Measurements from ENCODE around the gene PLCB1. TPM values are rescaled to one million over a fixed set of nuclear protein-coding genes. Genes with fewer than 3 reads are reported as not detected.
A peak's percentile ranks its signal among the peaks of the same experiment; 100 is the strongest.

The PLCB1 gene
- polyA plus RNA-seq, 4 donors, result 1.8 to 5.4 (median 2.0) TPM

GRCh38 chr20:8260837-8261251 lies 128.8 kb downstream of the PLCB1 start:
- Histone ChIP-seq H3K27ac (ENCODE audit: low read depth in 1 of 3, low read length in 2 of 3) (no peak overlapping the region), H3K27me3 (ENCODE audit: control insufficient read depth in 3 of 3, insufficient read depth in 3 of 3, low read length in 3 of 3) (no peaks in the 10 kb centered on the region), H3K36me3 (ENCODE audit: control insufficient read depth in 3 of 3, insufficient read depth in 2 of 3, low read depth in 1 of 3, low read length in 3 of 3) (no peaks in the 10 kb centered on the region), H3K9me3 (ENCODE audit: control insufficient read depth in 2 of 2, insufficient read depth in 1 of 2, low read depth in 1 of 2, low read length in 1 of 2) (no peaks in the 10 kb centered on the region), H3K4me3 (ENCODE audit: low read depth in 1 of 3, low read length in 3 of 3) (no peak overlapping the region), H3K4me1 (ENCODE audit: control insufficient read depth in 3 of 3, insufficient read depth in 2 of 3, low read depth in 1 of 3, low read length in 2 of 3) (no peaks in the 10 kb centered on the region)
- DNase-seq (no peak), FAIRE-seq (no peak)
- 82 to 88% (median 88%) methylated on average over 5 of the region's 5 CpGs for WGBS, 3 donors

- Histone ChIP-seq H3K27ac (ENCODE audit: low read depth in 1 of 3, low read length in 2 of 3) (no peak overlapping the region), H3K27me3 (ENCODE audit: control insufficient read depth in 3 of 3, insufficient read depth in 3 of 3, low read length in 3 of 3) (no peaks in the 10 kb centered on the region), H3K4me3 (ENCODE audit: low read depth in 1 of 3, low read length in 3 of 3) (no peak overlapping the region), H3K9me3 (ENCODE audit: control insufficient read depth in 2 of 2, insufficient read depth in 1 of 2, low read depth in 1 of 2, low read length in 1 of 2) (no peaks in the 10 kb centered on the region), H3K4me1 (ENCODE audit: control insufficient read depth in 3 of 3, insufficient read depth in 2 of 3, low read depth in 1 of 3, low read length in 2 of 3) (no peaks in the 10 kb centered on the region), H3K36me3 (ENCODE audit: control insufficient read depth in 3 of 3, insufficient read depth in 2 of 3, low read depth in 1 of 3, low read length in 3 of 3) (no peaks in the 10 kb centered on the region)
- DNase-seq (no peak), FAIRE-seq (no peak)
- 76 to 79% (median 76%) methylated on average over 1 of the region's 1 CpG for WGBS, 3 donors
These were observed 130.7 kb downstream of the PLCB1 start for GRCh38 chr20:8262721-8263120.

GRCh38 chr20:8265588-8265987 lies 133.5 kb downstream of the PLCB1 start:
- no peaks in the 10 kb centered on the region for H3K4me1 ChIP-seq (ENCODE audit: control insufficient read depth in 3 of 3, insufficient read depth in 2 of 3, low read depth in 1 of 3, low read length in 2 of 3)
- FAIRE-seq, result no peak

GRCh38 chr20:8267009-8267408 lies 134.9 kb downstream of the PLCB1 start:
- no peaks in the 10 kb centered on the region for H3K9me3 ChIP-seq (ENCODE audit: control insufficient read depth in 2 of 2, insufficient read depth in 1 of 2, low read depth in 1 of 2, low read length in 1 of 2)
- H3K27ac ChIP-seq (ENCODE audit: low read depth in 1 of 3, low read length in 2 of 3), result no peak overlapping the region
- no peak for DNase-seq
- H3K27me3 ChIP-seq (ENCODE audit: control insufficient read depth in 3 of 3, insufficient read depth in 3 of 3, low read length in 3 of 3), result no peaks in the 10 kb centered on the region
- H3K4me3 ChIP-seq (ENCODE audit: low read depth in 1 of 3, low read length in 3 of 3), result no peak overlapping the region
- no peak for FAIRE-seq
- H3K36me3 ChIP-seq (ENCODE audit: control insufficient read depth in 3 of 3, insufficient read depth in 2 of 3, low read depth in 1 of 3, low read length in 3 of 3), result no peaks in the 10 kb centered on the region
- 87 to 96% (median 96%) methylated on average over 6 of the region's 6 CpGs for WGBS, 3 donors
- H3K4me1 ChIP-seq (ENCODE audit: control insufficient read depth in 3 of 3, insufficient read depth in 2 of 3, low read depth in 1 of 3, low read length in 2 of 3), result no peaks in the 10 kb centered on the region

More at GRCh38 chr20:8265588-8265987, 133.5 kb downstream of the PLCB1 start:
- no peak overlapping the region for H3K27ac ChIP-seq (ENCODE audit: low read depth in 1 of 3, low read length in 2 of 3)
- DNase-seq, result no peak
- H3K27me3 ChIP-seq (ENCODE audit: control insufficient read depth in 3 of 3, insufficient read depth in 3 of 3, low read length in 3 of 3), result no peaks in the 10 kb centered on the region
- H3K36me3 ChIP-seq (ENCODE audit: control insufficient read depth in 3 of 3, insufficient read depth in 2 of 3, low read depth in 1 of 3, low read length in 3 of 3), result no peaks in the 10 kb centered on the region
- no peak overlapping the region for H3K4me3 ChIP-seq (ENCODE audit: low read depth in 1 of 3, low read length in 3 of 3)
- H3K9me3 ChIP-seq (ENCODE audit: control insufficient read depth in 2 of 2, insufficient read depth in 1 of 2, low read depth in 1 of 2, low read length in 1 of 2), result no peaks in the 10 kb centered on the region

GRCh38 chr20:8271727-8272126 lies 139.7 kb downstream of the PLCB1 start:
- FAIRE-seq, result no peak

GRCh38 chr20:8272766-8273165 lies 140.7 kb downstream of the PLCB1 start:
- Histone ChIP-seq H3K4me3 (ENCODE audit: low read depth in 1 of 3, low read length in 3 of 3) (no peak overlapping the region), H3K27me3 (ENCODE audit: control insufficient read depth in 3 of 3, insufficient read depth in 3 of 3, low read length in 3 of 3) (no peaks in the 10 kb centered on the region), H3K4me1 (ENCODE audit: control insufficient read depth in 3 of 3, insufficient read depth in 2 of 3, low read depth in 1 of 3, low read length in 2 of 3) (peaks cover 0 to 3% (median 0%) of the 10 kb centered on the region in 3 donors), H3K36me3 (ENCODE audit: control insufficient read depth in 3 of 3, insufficient read depth in 2 of 3, low read depth in 1 of 3, low read length in 3 of 3) (no peaks in the 10 kb centered on the region), H3K27ac (ENCODE audit: low read depth in 1 of 3, low read length in 2 of 3) (peak overlapping the region in 1 of 3 donors; percentile 37), H3K9me3 (ENCODE audit: control insufficient read depth in 2 of 2, insufficient read depth in 1 of 2, low read depth in 1 of 2, low read length in 1 of 2) (no peaks in the 10 kb centered on the region)
- 11 to 34% (median 19%) methylated on average over 1 of the region's 1 CpG for WGBS, 3 donors
- DNase-seq (no peak), FAIRE-seq (no peak)

More at GRCh38 chr20:8271727-8272126, 139.7 kb downstream of the PLCB1 start:
- no peaks in the 10 kb centered on the region for H3K27me3 ChIP-seq (ENCODE audit: control insufficient read depth in 3 of 3, insufficient read depth in 3 of 3, low read length in 3 of 3)
- DNase-seq, result no peak
- WGBS, 3 donors, result 58 to 66% (median 63%) methylated on average over 2 of the region's 2 CpGs
- H3K4me1 ChIP-seq (ENCODE audit: control insufficient read depth in 3 of 3, insufficient read depth in 2 of 3, low read depth in 1 of 3, low read length in 2 of 3), result peaks cover 0 to 3% (median 0%) of the 10 kb centered on the region in 3 donors
- no peak overlapping the region for H3K27ac ChIP-seq (ENCODE audit: low read depth in 1 of 3, low read length in 2 of 3)
- H3K4me3 ChIP-seq (ENCODE audit: low read depth in 1 of 3, low read length in 3 of 3), result no peak overlapping the region
- no peaks in the 10 kb centered on the region for H3K36me3 ChIP-seq (ENCODE audit: control insufficient read depth in 3 of 3, insufficient read depth in 2 of 3, low read depth in 1 of 3, low read length in 3 of 3)
- no peaks in the 10 kb centered on the region for H3K9me3 ChIP-seq (ENCODE audit: control insufficient read depth in 2 of 2, insufficient read depth in 1 of 2, low read depth in 1 of 2, low read length in 1 of 2)

GRCh38 chr20:8284902-8285301 lies 152.8 kb downstream of the PLCB1 start:
- FAIRE-seq, result no peak
- no peak overlapping the region for H3K27ac ChIP-seq (ENCODE audit: low read depth in 1 of 3, low read length in 2 of 3)
- DNase-seq, result no peak
- no peaks in the 10 kb centered on the region for H3K4me1 ChIP-seq (ENCODE audit: control insufficient read depth in 3 of 3, insufficient read depth in 2 of 3, low read depth in 1 of 3, low read length in 2 of 3)
- no peaks in the 10 kb centered on the region for H3K27me3 ChIP-seq (ENCODE audit: control insufficient read depth in 3 of 3, insufficient read depth in 3 of 3, low read length in 3 of 3)
- H3K4me3 ChIP-seq (ENCODE audit: low read depth in 1 of 3, low read length in 3 of 3), result no peak overlapping the region
- 64 to 68% (median 66%) methylated on average over 2 of the region's 2 CpGs for WGBS, 3 donors
- H3K36me3 ChIP-seq (ENCODE audit: control insufficient read depth in 3 of 3, insufficient read depth in 2 of 3, low read depth in 1 of 3, low read length in 3 of 3), result no peaks in the 10 kb centered on the region
- peaks cover 0 to 2% of the 10 kb centered on the region in 2 donors for H3K9me3 ChIP-seq (ENCODE audit: control insufficient read depth in 2 of 2, insufficient read depth in 1 of 2, low read depth in 1 of 2, low read length in 1 of 2)

- H3K4me3 ChIP-seq (ENCODE audit: low read depth in 1 of 3, low read length in 3 of 3), result no peak overlapping the region
- no peak for FAIRE-seq
- H3K36me3 ChIP-seq (ENCODE audit: control insufficient read depth in 3 of 3, insufficient read depth in 2 of 3, low read depth in 1 of 3, low read length in 3 of 3), result no peaks in the 10 kb centered on the region
- H3K27ac ChIP-seq (ENCODE audit: low read depth in 1 of 3, low read length in 2 of 3), result no peak overlapping the region
- no peak for DNase-seq
- no peaks in the 10 kb centered on the region for H3K4me1 ChIP-seq (ENCODE audit: control insufficient read depth in 3 of 3, insufficient read depth in 2 of 3, low read depth in 1 of 3, low read length in 2 of 3)
- WGBS, 3 donors, result 85 to 94% (median 89%) methylated on average over 5 of the region's 5 CpGs
- peaks cover 0 to 2% of the 10 kb centered on the region in 2 donors for H3K9me3 ChIP-seq (ENCODE audit: control insufficient read depth in 2 of 2, insufficient read depth in 1 of 2, low read depth in 1 of 2, low read length in 1 of 2)
- H3K27me3 ChIP-seq (ENCODE audit: control insufficient read depth in 3 of 3, insufficient read depth in 3 of 3, low read length in 3 of 3), result peaks cover 0 to 2% (median 0%) of the 10 kb centered on the region in 3 donors
These were observed 155.3 kb downstream of the PLCB1 start for GRCh38 chr20:8287340-8287739.

- 78 to 83% (median 83%) methylated on average over 1 of the region's 1 CpG for WGBS, 3 donors
- no peak for FAIRE-seq
These were observed 159.1 kb downstream of the PLCB1 start for GRCh38 chr20:8291200-8291599.

More at GRCh38 chr20:8291200-8291599, 159.1 kb downstream of the PLCB1 start:
- Histone ChIP-seq H3K4me3 (ENCODE audit: low read depth in 1 of 3, low read length in 3 of 3) (no peak overlapping the region), H3K27me3 (ENCODE audit: control insufficient read depth in 3 of 3, insufficient read depth in 3 of 3, low read length in 3 of 3) (peaks cover 0 to 2% (median 0%) of the 10 kb centered on the region in 3 donors), H3K27ac (ENCODE audit: low read depth in 1 of 3, low read length in 2 of 3) (no peak overlapping the region), H3K9me3 (ENCODE audit: control insufficient read depth in 2 of 2, insufficient read depth in 1 of 2, low read depth in 1 of 2, low read length in 1 of 2) (no peaks in the 10 kb centered on the region), H3K36me3 (ENCODE audit: control insufficient read depth in 3 of 3, insufficient read depth in 2 of 3, low read depth in 1 of 3, low read length in 3 of 3) (no peaks in the 10 kb centered on the region), H3K4me1 (ENCODE audit: control insufficient read depth in 3 of 3, insufficient read depth in 2 of 3, low read depth in 1 of 3, low read length in 2 of 3) (no peaks in the 10 kb centered on the region)
- no peak for DNase-seq
